ENCODE data around the gene SLC10A1.
"Not testable (repeated sequence)": the region's sequence is repeated elsewhere in the genome, so short reads cannot be mapped to it uniquely, and the experiment has no call there.

The SLC10A1 gene

DNA sequence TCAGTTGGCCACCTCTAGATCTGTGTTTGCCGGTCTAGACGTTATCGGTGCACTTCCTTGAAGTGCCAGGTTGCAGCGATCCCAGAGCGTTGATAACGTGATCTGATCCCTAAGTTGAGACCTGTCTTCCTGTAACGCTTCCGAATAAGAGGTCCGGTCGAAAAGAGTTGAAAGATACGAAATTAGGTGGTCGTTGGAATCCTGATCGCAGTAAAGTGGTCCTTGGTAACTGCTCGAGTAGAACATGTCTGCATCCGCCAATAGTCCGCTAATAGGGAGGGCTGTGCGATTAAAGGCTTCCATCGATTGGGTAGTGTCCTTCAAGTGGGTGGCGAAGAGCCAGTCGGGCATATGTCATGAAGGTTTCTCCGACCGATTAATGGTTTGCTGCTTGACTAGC, 27.4 kb downstream of the SLC10A1 start:
- no peak for DNase-seq (ENCODE audit: low read depth)

DNA sequence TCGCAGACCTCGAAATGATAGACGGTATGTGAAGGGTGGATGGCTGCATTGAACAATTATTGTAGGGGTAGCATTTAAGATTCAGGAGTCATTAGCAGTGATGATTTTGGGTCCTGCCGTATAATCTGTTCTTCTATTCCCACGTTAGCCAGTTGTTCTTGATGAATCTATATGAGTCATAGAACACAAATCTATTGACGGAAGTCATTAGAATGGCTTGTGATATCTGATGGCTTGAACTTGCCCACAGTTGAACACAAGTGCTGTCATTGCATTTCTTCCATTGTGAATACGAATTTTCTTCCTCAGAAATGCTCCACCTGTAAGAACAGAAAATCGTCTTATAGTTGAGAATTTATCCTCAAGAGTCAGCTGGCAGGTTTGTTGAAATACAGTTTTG, 28.2 kb downstream of the SLC10A1 start:
- no peak for DNase-seq (ENCODE audit: low read depth)

- DNase-seq (ENCODE audit: low read depth), result peak; percentile 79
Observed at GRCh38 chr14:69767369-69767999, 29.6 kb downstream of the SLC10A1 start.

GRCh38 chr14:69766984-69767368, 30.1 kb downstream of the SLC10A1 start, which contains the start of gene SRSF5:
Gene SRSF5, plus strand, starts transcription at chr14:69767142. Its CDS starts 1,015 bp downstream, at chr14:69768157.
- DNase-seq (ENCODE audit: low read depth), result peak; percentile 95

DNA sequence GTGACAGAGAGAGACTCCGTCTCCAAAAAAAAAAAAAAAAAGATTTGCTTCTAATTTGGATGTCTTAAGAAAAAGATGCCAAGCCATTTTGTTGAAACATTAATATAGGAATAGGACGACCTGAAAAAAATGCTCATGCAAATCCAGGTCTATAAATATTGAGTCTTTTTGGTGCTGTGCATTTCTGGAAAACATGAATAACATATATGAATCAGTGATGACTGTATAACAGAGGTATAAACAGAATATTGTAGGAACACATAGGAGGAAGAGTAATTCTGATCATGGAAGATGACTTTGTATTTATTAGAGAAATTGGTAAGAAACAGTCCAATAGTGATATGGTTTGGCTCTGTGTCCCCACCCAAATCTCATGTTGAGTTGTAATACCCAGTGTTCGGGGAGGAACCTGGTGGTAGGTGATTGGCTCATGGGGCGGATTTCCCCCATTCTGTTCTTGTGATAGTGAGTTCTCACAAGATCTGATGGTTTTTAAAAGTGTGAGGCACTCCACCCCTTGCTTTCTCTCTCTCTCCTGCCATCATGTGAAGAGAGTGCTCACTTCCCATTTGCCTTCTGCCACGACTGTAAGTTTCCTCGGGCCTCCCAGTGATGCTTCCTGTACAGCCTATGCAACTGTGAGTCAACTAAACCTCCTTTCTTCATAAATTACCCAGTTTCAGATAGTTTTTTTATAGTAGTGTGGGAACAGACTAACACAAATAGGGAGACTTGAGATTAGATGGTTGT, 33.1 kb downstream of the SLC10A1 start:
- no peak for DNase-seq (ENCODE audit: low read depth)

DNA sequence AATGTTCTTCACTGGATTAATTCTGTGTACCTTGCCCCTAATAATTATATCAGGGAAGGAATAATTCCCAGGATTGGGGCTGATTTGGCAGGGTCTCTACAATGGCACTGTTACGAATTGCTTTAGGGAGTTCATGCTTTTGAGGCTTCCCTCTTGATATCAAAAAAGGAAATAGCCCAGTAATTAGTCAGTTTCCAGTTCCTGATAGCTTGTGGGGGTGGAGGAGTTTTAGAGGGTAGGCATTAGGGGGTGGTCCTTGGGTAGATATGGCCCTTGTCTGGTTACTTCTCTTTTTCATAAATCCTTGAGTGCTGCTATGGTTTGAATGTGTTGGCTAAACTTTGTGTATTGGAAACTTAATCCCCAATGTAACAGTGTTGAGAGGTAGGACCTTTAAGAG, 36.2 kb downstream of the SLC10A1 start:
- no peak for DNase-seq (ENCODE audit: low read depth)

- no peak for DNase-seq (ENCODE audit: low read depth)
Observed at GRCh38 chr14:69756298-69756697, 40.7 kb downstream of the SLC10A1 start.

DNA sequence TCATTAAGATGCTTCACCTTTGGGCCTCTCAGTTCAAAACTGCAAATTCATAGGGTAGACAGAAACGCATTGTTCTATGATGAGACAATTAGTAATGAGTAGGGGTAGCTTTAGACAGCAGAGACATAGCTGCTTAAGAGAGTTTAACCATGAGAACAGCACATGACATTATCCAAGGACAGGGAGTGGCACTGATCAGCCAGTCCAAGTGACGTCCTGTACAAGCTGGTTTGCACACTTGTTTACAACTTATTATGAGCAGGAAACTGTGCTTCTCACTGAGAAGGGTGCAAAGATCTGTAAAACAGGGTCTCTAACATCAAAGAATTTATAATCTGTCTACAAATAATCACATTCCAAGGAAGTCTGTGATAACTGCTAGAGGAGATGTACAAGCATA, 41.3 kb downstream of the SLC10A1 start:
- DNase-seq (ENCODE audit: low read depth), result no peak

- no peak for DNase-seq (ENCODE audit: low read depth)
Observed at GRCh38 chr14:69755296-69755695, 41.7 kb downstream of the SLC10A1 start.

DNA sequence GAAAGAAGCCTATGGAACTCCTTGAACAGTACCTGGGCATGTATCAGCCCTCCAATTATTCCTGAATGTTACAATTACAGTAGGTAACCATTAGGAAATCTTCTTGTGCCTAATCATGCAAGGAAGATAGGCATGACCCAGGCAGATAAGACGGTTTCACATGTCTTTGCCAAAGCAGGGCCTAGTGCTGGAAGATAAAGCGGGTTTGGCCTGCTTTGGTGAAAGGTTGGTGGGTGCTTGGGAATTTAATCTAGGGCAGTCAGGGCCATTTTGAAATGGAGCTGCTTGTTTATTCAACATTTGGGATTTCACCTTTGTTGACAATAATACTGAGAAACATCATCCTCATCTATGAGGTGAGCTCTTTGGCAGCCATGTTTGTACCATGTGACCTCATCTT, 42.6 kb downstream of the SLC10A1 start:
- DNase-seq (ENCODE audit: low read depth), result no peak

GRCh38 chr14:69753860-69754259, 43.2 kb downstream of the SLC10A1 start:
- no peak for DNase-seq (ENCODE audit: low read depth)

DNA sequence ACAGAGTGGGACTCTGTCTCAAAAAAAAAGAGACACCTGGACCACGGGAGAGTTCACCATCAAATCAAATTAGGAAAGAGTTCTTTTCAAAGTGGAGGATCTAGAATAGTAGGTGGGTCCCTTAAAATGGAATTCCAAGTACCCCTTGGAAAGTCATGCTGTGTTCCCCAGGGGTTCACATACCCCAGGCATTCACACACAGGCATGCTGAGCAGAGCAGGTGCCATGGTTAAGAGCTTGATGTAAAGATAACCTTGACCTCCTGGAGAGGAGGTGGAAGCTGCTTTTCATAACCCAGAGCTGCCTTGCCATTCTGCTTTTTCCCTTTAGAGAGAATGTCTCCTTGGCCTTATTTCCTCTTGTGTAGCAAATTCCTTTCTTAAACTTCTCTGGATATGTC, 44.3 kb downstream of the SLC10A1 start:
- no peak for DNase-seq (ENCODE audit: low read depth)

GRCh38 chr14:69750495-69750894, 46.5 kb downstream of the SLC10A1 start:
- DNase-seq (ENCODE audit: low read depth), result no peak

GRCh38 chr14:69749956-69750355, 47.1 kb downstream of the SLC10A1 start:
- no peak for DNase-seq (ENCODE audit: low read depth)

DNA sequence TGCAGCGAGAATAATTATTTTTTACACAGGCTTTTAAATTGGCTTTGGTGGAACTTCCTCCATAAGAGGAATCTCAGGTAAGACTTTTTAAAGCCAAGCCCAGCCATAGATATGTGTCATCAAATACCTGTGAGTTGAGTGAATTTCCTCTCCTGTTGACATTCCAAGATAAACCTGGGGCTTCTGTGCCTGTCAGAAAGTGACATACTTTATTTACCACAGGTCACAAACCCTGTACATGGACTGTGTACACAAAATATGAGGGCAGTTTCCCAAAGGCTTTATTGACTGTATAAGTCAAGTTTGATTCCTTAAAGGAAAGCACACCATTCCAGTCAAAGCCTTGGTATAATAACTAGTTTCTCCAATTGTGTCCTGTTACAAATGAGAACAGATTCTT, 56.0 kb downstream of the SLC10A1 start:
- DNase-seq (ENCODE audit: low read depth), result no peak

DNA sequence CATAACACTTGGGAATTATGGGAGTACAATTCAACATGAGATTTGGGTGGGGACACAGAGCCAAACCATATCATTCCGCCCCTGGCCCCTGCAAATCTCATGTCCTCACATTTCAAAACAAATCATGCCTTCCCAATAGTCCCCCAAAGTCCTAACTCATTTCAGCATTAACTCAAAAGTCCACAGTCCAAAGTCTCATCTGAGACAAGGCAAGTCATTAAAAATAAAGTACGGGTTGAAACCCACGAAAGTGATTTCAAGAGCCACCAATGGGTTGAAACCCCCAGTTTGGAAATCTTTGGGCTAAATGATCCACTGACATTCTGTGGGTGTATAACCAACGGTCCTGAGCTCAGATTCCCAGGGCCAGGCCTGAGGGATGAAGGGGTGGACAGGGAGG, 60.6 kb downstream of the SLC10A1 start:
- not testable (repeated sequence) for DNase-seq (ENCODE audit: low read depth)

DNA sequence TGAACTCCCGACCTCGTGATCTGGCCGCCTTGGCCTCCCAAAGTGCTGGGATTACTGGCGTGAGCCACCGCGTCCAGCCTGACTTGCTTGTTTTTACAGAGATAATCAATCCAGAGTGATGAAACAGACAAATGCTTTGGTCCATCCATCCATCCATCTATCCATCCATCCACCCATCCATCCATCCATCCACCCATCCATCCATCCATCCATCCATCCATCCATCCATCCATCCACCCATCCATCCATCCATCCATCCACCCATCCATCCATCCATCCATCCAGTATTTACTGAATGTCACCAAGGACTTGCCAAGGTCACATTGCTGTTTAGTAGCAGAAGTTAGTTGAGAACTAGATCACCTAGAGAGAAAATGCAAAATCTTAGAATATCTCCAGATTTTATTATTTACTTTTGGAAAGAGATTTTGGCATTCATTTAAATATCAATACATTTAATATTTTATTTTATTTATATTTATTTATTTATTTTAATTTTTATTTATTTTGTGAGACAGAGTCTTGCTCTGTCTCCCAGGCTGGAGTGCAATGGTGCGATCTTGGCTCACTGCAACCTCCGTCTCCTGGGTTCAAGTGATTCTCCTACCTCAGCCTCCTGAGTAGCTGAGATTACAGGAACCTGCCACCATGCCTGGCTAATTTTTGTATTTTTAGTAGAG, 65.0 kb downstream of the SLC10A1 start:
- not testable (repeated sequence) for DNase-seq (ENCODE audit: low read depth)

DNA sequence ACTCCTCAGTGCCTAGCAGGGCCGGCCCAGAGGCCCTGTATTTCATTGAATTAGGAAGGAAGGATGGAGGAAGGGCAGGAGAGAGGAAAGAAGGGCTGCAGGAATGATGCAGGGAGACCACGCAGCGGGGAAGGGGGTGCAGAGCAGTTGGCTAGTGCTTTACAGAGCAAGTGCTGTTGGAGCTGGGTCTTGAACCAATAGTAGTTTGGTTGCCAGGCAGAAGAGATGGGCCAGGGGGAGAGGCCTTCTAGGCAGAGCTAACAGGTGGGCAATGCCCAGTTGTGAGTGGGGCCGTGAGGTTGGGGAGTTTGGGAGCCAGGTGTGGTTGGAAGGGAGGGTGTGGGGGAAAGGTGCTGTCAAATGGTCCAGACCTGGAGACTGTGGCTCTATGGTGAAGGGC, 69.2 kb downstream of the SLC10A1 start:
- no peak for DNase-seq (ENCODE audit: low read depth)

- peak; percentile 30 for DNase-seq (ENCODE audit: low read depth)
Observed at GRCh38 chr14:69726761-69727511, 70.1 kb downstream of the SLC10A1 start.
